ELR (cell line): ENCODE data around the gene AFDN.

Experiments used
- DNase-seq: peaks from one replicate; pipeline ENCODE4 v3.0.0-alpha.2; 2015; ENCODE audit warnings: low read depth

The AFDN gene

DNA sequence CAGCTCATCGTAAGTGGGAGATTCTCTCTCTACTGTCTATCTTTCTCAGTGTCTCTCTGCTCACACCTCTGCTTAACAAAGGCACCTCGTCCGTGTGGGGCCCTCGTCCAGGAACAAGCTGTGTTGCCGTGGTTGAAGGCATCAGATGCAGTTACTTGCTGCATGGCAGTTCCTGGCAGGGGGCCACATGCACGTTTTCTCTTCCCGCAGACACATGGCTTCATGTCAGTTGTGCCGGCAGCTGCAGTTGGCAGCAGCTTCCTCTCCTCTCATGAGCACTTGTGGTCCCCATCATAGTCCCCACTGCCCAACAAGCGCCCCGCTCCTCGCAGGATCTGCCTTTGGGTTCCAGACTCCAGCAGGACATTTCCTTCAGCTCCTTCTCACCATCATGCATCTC is 7.1 kb upstream of the AFDN start:
- no peak for DNase-seq

- DNase-seq = no peak
These were observed 6.0 kb upstream of the AFDN start for GRCh38 chr6:167820681-167821080.

GRCh38 chr6:167824591-167825331 is 1.9 kb upstream of the AFDN start:
- DNase-seq = peak; percentile 67

- peak; percentile 70 for DNase-seq
These were observed 1.1 kb upstream of the AFDN start for GRCh38 chr6:167825332-167826229.

DNA sequence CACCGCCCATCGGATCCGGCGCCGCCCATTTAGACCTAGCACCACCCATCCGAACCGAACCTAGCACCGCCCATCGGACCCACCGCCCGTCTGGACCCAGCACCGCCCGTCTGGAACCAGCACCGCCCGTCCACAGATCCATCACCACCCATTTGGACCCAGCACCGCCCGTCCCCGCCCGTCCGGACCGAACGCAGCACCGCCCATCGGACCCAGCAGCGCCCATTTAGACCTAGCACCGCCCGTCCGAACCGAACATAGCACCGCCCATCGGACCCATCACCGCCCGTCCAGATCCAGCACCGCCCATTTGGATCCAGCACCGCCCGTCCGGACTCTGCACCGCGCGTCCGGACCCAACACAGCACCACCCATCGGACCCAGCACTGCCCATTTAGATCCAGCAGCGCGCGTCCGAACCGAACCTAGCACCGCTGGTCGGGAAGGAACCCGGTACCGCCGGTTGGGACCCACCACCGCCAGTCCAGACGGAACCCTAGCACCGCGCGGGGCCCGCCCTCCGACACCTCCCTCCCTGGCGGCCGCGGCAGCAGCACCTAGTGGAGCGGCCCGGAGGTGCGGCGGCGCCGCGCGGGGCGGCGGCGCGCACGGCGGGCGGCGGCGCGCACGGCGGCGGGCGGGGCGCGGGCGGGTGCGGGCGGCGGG is 348 bp upstream of the AFDN start:
- DNase-seq = peak; percentile 74

DNA sequence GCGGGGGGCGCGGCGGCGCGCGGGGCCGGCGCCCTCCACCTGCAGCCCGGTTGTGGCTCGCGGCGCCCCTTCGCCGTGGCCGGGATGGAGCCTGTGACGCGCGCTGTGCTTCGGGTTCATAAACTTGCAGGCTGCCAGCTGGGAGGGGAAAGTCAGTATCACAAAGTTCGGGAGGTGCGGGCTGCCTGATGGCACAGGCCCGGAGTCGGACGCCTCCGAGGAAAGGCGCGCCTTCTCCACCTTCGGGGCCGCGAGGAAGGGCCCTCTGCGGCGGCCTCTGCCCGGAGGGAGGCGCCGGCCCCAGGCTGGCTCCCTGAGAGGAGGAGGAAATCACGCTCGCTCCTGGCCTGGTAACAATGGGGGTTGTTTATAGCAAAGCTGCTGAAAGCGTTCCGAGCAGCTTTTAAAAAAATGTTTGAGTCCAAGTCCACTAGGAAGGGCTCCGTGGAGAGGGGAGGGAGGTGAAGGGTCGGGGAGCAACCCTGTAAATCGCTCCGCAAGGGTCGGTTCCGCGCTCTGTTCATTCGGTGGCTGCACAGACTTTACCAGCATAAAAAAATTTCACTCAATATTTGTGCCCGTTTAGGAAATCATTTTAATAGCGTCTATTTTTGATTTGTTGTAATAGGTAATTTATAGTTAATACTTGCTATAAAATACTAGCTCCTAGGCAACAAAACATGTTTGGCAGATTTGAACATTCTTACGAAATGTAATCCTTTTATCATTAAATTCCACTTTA is 1.0 kb downstream of the AFDN start:
- DNase-seq = peak; percentile 58

- no peak for DNase-seq
These were observed 1.7 kb downstream of the AFDN start for GRCh38 chr6:167828325-167828956.

GRCh38 chr6:167829513-167829912 is 2.8 kb downstream of the AFDN start:
- no peak for DNase-seq

DNA sequence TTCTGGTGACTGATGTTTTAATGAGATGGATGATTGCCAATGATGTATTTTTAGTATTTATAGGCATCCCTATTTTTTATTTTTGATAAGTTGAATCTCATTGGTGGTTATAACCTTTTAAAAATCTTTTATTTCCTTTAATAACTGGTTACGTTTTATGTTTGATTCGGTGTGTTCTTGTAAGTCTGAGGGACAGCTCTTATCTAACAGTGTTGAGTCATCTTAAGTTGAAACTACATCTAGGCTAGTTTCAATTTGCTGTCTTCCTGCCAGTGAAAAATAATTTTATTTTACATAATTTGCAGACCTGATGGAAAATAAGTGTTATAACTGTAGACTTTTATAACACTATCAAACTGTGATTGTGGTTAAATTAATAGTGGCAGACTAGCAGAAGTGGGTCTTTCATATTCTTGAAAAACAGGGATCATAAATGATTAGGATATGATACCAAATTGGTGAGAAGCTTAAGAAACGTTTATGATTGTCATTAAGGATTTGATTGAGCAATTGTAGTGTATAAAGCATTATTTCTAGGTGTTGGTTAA is 4.6 kb downstream of the AFDN start:
- DNase-seq = no peak

GRCh38 chr6:167832497-167833395 is 6.0 kb downstream of the AFDN start:
- no peak for DNase-seq

DNA sequence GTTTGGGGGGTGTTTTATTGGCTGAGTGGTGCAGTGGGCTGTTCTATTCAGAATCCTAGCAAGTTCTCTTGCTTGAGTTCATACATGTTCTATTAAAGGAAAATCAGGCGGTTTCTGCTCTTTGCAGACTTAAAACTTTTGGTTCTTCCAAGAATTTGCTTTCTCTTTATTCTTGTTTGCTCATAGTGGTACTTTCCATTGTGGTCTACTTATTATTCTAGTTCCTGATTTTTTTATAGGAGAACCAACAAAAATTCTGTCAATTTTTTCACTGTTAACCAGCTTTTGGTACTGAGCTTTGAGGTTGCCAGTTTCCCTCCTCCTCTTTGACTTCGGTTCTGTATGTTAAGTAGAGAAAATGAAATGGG is 6.7 kb downstream of the AFDN start:
- no peak for DNase-seq

- no peak for DNase-seq
These were observed 8.5 kb downstream of the AFDN start for GRCh38 chr6:167835260-167835659.

GRCh38 chr6:167836721-167837120 is 10.0 kb downstream of the AFDN start:
- DNase-seq = no peak

GRCh38 chr6:167838207-167838748 is 11.6 kb downstream of the AFDN start:
- DNase-seq = no peak

GRCh38 chr6:167839343-167839742 is 12.6 kb downstream of the AFDN start:
- no peak for DNase-seq

DNA sequence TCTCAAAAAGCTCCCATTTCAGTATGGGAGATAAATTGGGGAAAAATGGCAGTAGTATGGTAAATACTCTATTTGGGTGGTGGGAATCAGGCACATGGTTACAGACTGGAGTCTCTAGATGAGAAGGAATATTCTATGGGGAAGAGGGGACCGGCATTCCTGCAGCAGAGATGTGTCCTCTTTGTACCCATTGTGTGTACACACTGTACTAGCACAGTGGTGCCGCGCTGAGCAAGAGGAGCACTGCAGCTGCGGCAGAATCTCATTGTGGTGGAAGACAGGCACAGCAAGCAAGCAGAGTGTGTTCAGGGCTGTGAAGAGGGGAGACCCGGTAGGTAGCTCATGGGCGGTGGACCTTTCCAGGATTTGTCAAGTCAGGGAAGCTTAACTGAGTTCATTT is 13.0 kb downstream of the AFDN start:
- no peak for DNase-seq

GRCh38 chr6:167840160-167840525 is 13.4 kb downstream of the AFDN start:
- DNase-seq = no peak

- DNase-seq = no peak
These were observed 13.9 kb downstream of the AFDN start for GRCh38 chr6:167840526-167841179.

DNA sequence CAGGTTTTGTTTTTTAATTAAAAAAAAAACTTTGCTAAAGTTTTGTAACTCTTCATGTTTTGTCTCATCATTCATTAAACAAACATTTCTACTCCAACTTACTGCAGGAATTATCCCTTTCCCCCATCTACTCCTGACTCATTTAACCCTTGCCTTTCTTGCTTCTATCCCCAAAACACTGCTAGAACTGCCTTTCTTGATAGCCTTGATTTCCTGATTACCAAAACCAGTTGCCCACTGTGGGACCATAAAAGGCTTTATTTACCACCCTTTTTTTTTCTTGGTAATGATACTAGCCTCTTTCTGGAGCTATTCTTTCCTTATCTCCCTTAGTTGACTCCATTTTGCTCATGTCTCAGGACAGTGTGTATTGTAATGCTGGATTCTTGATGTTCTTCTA is 15.3 kb downstream of the AFDN start:
- DNase-seq = no peak

DNA sequence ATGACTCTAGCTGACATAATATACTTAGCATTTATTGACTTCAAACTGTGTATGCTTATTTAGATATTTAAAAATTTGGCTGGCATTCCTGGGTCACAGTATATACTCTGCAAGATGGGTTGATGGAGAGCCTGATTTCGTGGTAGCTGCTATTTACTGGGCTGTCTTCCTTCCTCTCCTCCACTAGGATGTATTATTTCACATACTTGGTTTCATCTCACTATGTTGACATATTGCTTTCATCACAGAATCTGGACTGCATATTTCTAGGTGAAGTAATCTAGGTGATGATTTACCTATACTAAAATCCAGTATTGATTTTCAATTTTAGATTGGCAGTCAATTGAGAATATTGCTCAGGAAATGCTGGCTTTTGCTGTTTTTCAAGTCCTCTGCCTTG is 15.7 kb downstream of the AFDN start:
- no peak for DNase-seq
